HG03039 (cell line): ENCODE results near the gene TSKS.

ENCODE experiments used
- ATAC-seq: cut with Tn5 transposase; IDR thresholded peaks from one replicate; pipeline ENCODE4 v1.9.1; 2021; ENCODE audit warnings: mild to moderate bottlenecking, moderate library complexity; ENCODE audit not compliant: unreplicated experiment

Gene TSKS, protein sequence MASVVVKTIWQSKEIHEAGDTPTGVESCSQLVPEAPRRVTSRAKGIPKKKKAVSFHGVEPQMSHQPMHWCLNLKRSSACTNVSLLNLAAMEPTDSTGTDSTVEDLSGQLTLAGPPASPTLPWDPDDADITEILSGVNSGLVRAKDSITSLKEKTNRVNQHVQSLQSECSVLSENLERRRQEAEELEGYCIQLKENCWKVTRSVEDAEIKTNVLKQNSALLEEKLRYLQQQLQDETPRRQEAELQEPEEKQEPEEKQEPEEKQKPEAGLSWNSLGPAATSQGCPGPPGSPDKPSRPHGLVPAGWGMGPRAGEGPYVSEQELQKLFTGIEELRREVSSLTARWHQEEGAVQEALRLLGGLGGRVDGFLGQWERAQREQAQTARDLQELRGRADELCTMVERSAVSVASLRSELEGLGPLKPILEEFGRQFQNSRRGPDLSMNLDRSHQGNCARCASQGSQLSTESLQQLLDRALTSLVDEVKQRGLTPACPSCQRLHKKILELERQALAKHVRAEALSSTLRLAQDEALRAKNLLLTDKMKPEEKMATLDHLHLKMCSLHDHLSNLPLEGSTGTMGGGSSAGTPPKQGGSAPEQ

DNA sequence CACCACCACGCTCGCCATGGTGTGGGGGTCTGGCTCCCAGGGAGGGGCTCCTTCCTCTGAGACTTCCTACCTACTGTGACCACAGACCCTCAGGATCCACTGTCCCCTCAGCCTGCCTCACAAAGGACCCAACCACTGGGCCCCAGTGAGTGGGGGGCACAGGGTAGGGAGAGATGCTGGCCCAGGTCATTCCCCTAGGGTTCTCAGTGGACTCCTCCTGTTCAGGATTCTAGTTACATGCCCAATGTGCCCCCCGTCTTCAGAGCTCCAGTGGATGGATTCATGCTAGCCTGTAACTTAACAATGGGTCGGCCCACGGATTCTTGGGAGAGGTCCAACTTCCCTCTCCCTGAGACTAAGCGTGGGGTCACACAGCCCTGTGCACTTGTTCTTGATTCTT is at the start of gene TSKS:
Gene TSKS, minus strand, starts transcription at position 77 of the 400 bp plus-strand sequence. Its CDS starts 59 bp downstream, at position 18.
- no peak for ATAC-seq

DNA sequence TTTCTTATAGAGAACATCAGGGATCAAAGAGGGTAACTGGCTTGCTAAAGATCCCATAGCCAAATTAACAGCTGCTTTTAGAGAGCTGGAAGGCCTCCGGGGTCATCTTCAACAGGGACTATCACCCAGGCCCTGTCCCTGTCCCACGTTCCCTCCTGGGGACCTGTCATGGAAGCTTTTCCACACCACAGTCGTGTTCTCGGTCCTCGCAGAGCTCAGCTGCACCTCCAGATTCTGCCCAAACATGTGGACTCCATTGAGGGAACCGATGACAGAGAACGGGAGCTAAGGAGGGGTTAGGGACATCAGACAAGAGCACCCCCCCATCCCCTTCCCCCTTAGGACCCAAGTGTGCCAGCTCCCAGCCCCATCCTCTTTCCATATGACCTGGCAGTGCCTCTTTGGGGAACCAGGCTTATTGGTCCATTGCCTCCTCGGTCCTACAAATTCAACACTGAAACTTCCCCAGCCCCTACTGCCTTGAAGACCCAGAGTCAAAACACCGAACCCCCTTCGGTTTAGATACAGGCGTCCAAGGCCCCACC is 49.4 kb upstream of the TSKS start:
- ATAC-seq, result no peak

DNA sequence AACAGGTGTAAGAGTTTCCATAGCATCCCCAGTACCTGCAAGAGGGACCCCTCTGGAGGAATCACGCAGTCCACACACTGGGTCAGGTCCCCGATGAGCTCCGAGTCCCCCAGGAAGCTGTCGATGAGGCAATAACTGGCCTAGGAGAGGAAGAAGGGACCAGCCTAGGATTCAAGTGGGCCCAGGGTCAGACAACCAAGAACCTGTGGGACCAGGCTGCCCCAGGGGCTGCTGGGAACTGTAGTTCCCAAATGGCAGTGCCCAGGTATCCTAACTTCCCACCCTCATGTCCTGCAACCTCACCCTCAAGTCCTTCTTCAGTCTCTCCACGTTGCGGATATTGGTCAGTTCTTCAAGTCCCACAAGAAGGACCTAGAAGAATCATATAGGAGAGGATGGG is 48.2 kb upstream of the TSKS start:
- ATAC-seq, result no peak

DNA sequence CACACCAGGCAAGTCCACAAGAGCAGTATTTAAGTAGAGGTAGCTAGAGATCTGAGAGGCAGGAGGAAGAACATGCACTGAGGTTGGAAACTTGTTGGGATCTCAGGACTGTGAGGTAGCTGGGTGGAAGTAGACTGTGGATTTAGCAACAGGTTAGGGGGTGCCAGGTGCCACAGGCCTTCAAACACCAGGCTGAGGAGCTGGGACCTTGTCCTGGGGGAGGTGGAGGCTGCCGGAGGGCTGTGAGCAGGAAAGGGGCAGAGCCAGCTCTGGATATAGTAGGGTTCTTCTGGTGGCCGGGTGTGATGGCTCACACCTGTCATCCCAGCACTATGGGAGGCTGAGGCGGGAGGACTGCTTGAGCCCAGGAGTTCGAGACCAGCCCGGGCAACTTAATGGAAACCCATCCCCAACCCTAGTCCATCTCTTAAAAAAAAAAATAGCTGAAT is 46.9 kb upstream of the TSKS start:
- no peak for ATAC-seq

DNA sequence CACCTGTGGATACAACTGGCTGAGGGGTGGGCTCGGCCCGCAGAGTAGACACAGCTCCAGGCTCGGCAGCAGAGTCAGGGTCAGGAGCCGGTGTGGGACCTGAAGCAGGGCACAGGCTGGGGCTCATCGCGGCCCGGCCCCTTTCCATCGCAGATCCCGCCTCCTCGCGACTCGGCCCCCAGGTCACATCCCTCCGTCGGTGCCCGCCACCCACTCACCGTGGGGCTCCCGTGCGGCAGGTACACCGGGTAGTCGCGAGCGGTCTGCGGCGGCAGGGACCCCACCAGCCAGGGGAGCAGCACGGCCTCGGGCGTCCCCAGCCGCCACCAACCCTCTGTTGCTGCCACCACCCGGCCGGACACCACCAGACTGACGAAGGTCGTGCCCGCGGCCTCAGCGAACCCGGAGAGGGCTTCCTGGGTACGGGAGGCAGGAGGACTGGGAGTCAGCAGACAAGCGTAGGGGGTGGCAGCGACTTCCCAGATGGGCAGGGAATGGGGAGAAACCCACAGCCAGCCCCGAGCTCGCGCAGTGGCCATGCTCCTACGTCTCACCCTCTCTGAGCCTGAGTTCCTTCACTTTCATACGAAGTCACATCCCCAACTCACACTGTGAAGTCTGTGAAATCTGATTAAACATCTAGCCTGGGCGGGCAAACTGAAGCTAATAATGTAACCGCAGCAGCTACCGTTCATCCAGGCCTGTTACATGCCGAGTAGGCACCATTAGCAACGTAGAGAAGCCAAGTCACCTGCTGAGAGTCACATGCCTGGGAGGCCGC is 46.2 kb upstream of the TSKS start:
- no peak for ATAC-seq

DNA sequence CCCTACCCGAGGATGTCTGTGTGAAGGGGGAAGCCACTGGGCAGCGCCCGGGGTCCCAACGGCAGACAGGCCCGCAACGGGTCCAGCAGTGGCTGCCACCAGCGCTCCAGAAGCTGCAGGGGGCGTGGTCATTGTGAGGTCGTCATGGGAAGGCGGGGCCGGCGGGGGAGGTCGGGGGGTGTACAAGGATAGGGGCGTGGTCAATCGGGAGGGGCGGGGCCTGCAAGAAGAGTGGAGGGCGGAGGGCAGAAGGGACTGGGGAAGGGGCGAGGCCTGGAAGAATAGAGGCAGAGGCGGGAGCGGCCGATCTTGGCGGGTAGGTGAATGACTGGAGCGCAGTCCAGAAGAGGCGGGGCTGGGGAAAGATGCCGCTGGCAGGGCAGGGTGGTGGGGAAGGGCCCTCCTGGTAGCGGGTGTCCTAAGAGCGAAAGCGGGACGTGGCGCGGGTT is 45.6 kb upstream of the TSKS start:
- ATAC-seq, result no peak

DNA sequence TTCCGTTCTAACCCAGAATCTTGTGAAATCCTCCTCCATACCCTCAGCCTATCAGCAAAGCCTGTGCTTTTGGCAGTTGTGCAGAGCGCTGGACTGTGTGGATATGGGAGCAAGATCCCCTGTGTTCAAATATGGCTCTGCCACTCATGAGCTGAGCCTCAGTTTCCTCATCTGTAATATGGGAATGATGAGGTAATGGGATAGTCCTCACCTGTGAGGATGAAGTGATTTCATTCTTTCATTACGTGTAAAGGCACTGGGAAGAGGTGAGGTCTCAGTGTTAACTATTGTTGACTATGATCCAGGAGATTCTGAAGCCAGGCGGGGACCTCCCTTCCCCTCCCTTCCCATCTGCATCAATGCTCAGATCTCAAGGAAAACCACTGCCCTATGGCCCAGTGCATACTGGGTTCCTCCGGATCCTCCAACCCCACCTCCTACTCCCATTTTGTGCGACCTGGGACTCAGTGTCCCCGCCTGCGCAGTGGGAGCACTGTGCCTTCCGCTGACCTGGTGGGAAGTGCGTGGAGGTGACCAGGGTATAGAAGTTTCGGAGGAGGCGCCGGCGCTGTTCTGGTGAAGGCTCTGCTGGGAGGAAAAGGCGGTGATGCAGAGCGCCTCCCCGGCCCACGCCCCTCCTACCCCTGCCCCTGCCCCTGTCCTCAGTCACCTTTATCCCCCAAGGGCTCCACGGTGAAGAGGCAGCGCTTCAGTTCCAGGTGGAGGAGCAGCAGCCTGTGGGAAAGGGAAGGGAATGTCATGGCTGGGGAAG is 45.0 kb upstream of the TSKS start:
- no peak for ATAC-seq

DNA sequence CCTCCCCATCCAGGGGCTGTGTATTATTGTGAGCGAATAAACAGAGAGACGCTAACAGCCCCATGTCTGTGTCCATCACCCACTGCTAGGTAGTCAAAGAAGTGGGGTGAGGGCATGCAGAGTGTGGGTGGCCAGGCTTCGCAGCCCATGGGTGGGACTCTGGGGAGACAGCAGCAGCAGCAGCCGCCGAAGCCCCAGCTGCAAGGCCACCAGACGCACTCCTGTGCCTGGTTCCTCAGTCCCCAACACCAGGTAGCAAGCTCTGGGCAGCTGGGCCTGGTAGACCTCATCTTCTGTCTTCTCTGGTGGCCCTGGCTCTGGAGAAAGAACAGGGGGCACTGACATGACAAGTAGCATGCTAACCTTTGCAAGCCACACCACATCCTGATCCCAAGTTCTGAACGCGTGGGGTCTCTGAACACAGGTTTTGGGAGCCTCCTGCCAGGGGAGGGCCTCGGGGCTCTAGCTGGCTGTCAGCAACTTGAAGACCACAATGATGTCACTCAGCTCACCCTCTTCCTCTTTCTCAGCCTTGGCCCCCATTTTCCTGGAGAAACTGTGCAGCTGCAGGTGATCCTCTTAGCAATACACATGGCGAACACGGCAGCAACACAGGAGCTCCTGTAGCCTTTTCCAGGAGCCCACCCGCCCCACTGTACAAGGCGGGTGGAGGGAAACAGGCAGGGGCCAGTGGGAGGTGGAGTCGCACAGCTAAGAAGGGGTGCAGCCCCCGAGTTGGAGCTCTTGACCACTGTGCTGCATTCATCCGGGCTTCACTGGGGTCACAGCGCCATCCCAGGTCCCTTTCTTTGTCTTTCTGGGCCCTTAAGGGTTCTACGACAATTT is 44.2 kb upstream of the TSKS start:
- no peak for ATAC-seq

DNA sequence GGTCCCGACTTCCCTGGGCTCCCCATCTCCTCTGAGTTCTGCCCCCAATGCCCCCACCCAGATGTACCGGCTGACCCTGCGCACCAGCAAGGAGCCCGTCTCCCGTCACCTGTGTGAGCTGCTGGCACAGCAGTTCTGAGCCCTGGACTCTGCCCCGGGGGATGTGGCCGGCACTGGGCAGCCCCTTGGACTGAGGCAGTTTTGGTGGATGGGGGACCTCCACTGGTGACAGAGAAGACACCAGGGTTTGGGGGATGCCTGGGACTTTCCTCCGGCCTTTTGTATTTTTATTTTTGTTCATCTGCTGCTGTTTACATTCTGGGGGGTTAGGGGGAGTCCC is 43.5 kb upstream of the TSKS start:
- no peak for ATAC-seq

DNA sequence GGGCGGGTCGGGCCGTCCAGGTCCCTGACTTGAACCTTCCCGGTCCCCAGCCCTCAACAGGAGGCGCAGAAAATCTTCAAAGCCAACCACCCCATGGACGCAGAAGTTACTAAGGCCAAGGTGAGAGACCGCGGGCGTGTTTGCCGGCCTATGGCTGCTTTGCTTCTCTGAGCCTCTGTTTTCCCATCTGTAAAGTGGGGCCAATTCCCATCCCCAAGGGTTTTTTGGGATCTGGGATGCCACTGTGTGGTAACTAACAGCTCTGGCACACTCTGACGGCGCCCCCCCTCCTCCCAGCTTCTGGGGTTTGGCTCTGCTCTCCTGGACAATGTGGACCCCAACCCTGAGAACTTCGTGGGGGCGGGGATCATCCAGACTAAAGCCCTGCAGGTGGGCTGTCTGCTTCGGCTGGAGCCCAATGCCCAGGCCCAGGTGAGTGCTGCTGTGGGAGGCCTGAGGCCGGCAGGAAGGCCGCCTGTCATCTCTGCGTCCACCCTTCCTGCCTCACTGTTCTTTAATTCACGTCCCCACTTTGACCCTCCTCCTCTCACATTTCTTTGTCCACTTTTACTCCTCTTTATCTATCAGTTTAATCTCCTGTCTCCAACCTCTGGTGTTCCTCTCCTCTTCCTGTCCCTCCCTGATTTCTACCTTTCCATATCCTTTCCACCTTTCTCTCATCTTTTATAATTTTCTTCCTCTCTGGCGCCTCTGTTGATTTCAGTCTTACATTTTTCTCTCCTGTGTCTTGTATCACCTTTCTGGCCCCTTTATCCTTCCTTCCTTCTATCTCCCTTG is 42.9 kb upstream of the TSKS start:
- ATAC-seq, result no peak

DNA sequence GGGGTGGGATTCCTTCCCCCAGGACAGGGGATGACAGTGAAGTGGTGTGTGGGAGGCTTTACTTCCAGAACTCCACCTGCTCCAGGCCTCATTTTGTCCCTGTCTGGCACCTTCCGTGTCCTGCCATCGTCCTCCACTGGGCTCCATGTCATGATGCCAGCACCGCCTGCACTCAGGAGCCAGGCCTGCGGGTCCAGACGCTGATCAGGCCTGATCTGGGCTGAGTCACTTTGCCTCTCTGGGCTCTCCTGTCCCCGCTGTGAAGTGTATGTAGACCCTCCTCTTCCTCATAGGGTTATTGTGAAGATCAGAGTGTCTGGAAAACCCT is 40.4 kb upstream of the TSKS start:
- no peak for ATAC-seq

DNA sequence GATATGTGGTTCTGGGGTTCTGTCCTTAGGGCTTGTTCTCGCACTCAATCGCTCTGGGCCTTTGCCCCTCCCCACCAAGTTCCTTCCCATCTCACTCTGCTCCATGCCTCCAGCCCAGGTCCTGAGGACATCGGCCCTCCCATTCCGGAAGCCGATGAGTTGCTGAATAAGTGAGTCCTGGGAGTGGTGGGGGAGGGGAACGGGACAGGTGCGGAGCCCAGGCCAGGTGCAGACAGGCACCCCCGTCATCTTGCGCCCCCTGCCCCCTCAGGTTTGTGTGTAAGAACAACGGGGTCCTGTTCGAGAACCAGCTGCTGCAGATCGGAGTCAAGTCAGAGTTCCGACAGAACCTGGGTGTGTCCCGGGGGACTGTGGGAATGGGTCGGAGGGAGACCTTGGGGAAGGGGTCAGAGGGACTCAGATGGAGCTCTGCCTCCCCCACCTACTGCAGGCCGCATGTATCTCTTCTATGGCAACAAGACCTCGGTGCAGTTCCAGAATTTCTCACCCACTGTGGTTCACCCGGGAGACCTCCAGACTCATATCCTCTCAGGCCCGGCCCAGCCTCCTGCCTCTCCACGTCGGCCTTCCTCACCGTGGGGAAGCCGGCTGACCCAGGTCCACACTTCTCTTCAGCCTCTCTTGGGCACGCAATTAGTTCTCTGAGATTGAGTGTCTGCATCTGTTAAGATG is 39.9 kb upstream of the TSKS start:
- ATAC-seq, result no peak

DNA sequence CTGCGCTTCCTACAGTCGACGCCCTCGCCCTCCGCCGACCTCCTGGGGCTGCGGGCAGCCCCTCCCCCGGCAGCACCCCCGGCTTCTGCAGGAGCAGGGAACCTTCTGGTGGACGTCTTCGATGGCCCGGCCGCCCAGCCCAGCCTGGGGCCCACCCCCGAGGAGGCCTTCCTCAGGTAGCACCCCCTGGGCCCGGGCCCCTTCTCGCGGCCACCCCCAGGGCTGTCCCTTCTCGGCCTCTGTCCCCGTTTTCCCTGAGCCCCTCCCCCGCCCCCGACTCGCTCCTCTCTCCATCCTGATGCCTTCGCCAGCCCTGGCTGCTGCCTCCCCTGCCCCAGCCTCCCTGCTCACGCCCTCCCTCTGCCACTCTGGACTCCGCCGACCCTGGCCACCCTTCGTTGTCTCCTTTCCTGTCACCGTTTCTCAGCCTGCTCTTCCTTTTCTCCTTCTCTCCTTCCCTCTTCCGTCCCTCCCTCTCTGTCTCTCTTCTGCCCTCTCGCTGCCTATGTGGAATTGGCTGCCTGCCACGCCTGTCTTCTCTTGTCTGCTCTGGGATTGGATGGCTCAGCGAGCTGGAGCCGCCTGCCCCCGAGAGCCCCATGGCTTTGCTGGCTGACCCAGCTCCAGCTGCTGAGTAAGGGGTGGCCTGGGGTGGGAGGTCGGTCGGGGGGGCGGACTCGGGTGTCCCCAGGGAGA is 39.0 kb upstream of the TSKS start:
- ATAC-seq, result no peak

DNA sequence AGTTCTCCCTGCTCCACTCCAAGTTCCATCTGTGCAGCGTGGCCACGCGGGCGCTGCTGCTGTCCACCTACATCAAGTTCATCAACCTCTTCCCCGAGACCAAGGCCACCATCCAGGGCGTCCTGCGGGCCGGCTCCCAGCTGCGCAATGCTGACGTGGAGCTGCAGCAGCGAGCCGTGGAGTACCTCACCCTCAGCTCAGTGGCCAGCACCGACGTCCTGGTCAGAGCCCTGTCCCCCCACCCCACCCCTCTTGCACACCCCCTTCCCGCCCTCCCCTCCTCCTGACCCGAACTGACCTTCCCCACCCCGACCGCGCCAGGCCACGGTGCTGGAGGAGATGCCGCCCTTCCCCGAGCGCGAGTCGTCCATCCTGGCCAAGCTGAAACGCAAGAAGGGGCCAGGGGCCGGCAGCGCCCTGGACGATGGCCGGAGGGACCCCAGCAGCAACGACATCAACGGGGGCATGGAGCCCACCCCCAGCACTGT is 38.3 kb upstream of the TSKS start:
- no peak for ATAC-seq

DNA sequence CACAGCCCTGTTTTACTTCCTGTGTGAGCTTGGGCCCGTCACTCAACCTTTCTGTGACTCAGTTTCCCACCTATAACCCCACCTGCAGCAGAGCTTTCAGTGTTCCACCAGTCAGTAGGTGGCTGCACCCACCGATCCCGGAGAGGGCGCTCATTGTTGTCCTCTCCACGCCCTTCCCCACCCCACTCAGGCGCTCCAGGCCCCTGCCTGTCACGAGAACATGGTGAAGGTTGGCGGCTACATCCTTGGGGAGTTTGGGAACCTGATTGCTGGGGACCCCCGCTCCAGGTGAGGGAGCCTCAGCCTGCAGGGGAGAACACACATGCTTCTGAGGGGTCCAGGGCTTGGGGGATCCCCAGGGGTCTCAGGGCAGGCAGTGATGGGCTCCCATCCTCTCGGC is 37.7 kb upstream of the TSKS start:
- ATAC-seq, result no peak

DNA sequence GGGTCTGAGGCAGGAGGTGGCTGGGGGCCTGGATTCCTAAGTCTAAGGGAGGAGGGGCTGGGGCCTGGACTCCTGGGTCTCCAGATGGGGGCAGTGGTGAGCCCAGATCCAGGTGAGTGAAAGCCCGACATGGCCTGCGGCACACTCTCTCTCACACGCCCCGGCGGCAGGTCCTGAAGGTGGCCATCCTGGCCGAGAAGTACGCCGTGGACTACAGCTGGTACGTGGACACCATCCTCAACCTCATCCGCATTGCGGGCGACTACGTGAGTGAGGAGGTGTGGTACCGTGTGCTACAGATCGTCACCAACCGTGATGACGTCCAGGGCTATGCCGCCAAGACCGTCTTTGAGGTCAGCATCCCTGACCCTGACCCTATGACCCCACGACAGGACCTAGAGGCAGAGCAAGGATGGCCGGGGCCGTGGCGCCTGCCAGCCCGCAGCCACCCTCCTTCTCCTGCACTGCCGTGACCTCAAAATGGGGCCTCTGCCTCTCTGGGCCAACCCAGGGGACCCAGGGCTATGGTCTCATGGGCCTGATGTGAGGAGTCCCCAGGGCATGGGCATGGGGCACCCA is 36.8 kb upstream of the TSKS start:
- ATAC-seq, result no peak

DNA sequence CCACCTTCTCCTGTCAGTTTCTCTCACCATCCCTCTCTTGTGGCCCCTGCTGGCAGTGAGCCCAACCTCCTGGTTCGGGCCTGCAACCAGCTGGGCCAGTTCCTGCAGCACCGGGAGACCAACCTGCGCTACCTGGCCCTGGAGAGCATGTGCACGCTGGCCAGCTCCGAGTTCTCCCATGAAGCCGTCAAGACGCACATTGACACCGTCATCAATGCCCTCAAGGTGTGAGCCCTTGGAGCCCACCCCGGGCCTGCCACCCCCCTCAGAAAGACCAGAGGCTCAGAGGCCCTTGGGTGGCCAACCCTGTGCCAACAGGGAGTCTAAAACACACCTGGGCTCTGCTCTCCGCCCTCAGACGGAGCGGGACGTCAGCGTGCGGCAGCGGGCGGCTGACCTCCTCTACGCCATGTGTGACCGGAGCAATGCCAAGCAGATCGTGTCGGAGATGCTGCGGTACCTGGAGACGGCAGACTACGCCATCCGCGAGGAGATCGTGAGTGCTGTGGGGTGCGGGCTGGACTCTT is 36.2 kb upstream of the TSKS start:
- no peak for ATAC-seq
